HFF-Myc (cell line): ENCODE measurements around the gene RPP40.

ENCODE experiments used
- DNase-seq: peaks from one replicate; pipeline ENCODE4 v3.0.0-alpha.2; 2011; ENCODE audit warnings: low read depth; ENCODE audit errors: extremely low read depth
- H3K4me3 ChIP-seq: replicated peaks from 2 replicates; pipeline ENCODE4 v1.5.1; 2011; ENCODE audit warnings: low read depth, mild to moderate bottlenecking, control low read depth, low read length
- TF ChIP-seq, protein P1 (sequence below): IDR thresholded peaks from 2 replicates; pipeline ENCODE4 v1.5.1; 2012; ENCODE audit warnings: mild to moderate bottlenecking, low read depth, low read length, control low read depth; ENCODE audit errors: missing control alignments

RPP40 gene

DNA sequence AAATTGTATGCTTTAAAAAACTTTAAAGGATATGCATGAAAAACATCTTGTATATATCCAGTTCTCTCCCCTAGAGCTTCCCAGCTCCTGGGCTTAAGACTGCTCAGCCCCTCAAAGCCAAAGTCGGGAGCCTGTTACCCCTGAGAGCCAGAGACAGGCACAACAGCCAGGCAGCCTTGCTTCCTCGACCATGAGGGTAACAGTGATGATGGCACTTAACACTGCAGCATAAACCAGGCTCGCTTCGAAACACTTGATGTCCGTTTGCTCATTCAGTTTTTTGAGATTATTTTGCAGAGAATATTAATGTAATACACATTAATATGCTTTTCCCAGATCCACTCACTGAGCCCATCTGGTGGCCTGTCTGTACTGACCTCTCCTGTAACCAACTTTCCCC is 47.2 kb downstream of the RPP40 start:
- no peak for DNase-seq
- no peak overlapping the region for H3K4me3 ChIP-seq
- TF ChIP-seq, protein P1, sequence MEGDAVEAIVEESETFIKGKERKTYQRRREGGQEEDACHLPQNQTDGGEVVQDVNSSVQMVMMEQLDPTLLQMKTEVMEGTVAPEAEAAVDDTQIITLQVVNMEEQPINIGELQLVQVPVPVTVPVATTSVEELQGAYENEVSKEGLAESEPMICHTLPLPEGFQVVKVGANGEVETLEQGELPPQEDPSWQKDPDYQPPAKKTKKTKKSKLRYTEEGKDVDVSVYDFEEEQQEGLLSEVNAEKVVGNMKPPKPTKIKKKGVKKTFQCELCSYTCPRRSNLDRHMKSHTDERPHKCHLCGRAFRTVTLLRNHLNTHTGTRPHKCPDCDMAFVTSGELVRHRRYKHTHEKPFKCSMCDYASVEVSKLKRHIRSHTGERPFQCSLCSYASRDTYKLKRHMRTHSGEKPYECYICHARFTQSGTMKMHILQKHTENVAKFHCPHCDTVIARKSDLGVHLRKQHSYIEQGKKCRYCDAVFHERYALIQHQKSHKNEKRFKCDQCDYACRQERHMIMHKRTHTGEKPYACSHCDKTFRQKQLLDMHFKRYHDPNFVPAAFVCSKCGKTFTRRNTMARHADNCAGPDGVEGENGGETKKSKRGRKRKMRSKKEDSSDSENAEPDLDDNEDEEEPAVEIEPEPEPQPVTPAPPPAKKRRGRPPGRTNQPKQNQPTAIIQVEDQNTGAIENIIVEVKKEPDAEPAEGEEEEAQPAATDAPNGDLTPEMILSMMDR = no peak

DNA sequence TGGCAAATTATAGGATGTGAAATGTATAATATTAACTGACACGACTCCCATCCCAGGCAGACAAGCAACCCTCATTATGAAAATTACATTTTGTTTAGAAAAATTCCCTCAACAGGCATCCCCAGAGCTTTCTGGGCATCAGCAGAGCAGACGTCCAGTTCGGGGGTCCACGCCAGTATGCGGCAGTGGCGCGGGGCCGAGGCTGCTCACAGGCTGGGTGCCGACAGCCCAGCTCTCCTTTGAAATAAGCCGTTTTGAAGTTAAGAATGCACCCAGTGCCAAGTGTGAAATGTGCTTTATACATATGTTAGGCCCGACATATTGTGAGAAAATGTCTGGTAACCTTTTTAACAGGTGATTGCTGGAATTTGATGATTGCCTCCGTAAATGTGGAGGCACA is 50.4 kb downstream of the RPP40 start:
- TF ChIP-seq, protein P1 = no peak
- no peak for DNase-seq
- no peak overlapping the region for H3K4me3 ChIP-seq

DNA sequence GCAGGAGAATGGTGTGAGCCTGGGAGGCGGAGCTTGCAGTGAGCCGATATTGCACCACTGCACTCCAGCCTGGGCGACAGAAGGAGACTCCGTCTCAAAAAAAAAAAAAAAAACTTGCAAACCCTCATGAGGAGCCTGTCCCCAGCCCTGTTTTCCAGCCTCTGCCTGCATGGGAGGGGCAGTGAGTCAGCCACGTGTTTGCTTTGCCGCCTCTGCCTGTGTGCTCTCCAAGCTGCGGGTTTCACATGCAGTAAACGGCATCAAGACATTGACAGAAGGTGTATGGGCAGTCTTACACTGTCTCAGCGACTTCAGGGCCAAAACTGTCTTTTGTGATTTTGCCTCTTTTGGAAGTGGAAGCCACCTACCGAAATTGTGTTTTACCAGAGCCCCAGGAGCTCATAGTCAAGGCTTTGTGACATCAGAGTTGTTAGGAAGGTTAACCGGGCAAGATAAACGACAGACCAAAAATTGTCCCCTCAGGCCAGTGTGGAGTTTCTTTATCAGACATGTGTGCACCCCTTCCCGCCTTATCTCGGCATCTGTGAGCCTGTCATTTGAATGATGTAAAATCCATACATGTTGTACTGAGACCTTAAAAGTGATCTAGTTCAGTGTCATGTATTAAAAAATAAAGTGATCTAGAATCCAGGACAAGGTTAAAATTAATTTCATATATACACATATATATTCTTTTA is 52.9 kb downstream of the RPP40 start:
- H3K4me3 ChIP-seq = no peak overlapping the region
- DNase-seq = no peak
- TF ChIP-seq, protein P1 = no peak

DNA sequence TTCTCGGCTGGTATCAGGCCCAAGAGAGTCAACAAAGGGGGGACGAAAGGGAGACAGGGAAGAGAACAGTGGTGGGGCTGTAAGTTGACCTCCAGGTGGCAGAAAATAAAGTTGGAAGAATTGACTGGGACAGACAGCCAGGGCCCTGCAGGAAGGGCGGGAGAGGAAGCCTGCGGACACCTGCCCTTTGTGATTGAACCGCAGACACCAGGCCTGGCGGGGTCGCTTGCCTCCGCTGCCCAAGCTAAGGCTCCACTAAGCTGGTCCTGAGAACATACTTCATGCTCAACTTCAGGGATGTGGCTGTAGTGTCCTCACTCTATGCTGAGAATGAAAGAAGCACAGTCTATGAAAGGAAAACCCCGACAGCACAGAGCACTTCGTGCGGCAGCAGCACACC is 53.8 kb downstream of the RPP40 start:
- H3K4me3 ChIP-seq = no peak overlapping the region
- DNase-seq = no peak
- TF ChIP-seq, protein P1 = no peak

DNA sequence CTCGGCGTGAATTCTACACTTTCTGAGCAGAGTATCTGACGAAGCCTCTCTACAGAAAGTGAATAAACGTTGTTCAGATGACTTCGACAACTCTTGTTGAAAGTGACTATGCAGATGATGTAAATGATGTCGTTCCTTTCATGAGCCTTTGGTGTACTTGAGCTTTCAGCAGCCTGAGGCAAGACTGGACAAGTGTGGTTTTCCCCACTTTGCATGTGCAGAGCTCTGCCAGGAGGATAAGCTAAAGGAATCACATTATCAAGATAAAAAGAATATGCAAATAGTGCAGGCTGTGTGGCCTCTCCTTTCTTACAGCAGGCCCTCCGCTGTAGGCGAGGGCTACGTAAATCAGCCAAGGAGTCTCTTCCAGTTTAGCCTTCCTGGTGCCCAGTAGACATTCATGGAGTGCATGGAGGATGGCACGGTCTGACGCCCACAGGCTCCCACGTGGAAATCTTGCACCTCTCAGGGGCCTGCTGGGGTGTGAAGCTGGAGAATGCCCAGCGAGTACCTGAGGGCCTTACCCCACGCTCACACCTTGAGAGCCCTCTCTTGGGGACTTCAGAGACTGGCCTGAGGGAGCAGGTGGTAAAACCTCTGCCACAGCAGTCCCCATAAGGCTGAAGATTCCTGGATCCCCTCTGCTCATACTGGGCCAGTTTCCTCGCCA is 54.9 kb downstream of the RPP40 start:
- DNase-seq = no peak
- no peak overlapping the region for H3K4me3 ChIP-seq
- TF ChIP-seq, protein P1 = no peak

DNA sequence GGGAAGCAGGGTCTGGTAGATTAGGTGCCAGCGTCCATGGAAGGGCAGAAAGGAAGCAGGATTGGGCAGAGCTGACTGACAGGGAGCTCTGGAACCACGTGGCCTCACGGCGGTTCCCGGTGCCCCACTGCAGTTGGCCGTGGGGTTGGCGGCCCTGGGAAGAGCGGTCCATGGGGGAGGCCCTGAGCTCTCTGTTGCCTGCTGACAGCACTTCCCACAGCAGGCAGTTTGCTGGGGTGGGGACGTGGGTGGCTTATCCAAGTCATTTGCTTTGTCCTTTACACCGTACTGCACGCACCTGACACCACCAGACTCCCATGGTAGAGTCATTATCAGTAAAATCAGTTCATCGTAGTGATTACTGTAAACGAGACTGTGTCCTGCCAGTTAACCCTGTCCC is 56.1 kb downstream of the RPP40 start:
- no peak overlapping the region for H3K4me3 ChIP-seq
- no peak for DNase-seq
- TF ChIP-seq, protein P1 = no peak
